Measurements from ENCODE around the gene PTPRH. TPM values are rescaled to one million over a fixed set of nuclear protein-coding genes. Genes with fewer than 3 reads are reported as not detected.

The PTPRH gene
- total RNA-seq, 1 experiment from 2014 or later: 34.6 TPM

DNA sequence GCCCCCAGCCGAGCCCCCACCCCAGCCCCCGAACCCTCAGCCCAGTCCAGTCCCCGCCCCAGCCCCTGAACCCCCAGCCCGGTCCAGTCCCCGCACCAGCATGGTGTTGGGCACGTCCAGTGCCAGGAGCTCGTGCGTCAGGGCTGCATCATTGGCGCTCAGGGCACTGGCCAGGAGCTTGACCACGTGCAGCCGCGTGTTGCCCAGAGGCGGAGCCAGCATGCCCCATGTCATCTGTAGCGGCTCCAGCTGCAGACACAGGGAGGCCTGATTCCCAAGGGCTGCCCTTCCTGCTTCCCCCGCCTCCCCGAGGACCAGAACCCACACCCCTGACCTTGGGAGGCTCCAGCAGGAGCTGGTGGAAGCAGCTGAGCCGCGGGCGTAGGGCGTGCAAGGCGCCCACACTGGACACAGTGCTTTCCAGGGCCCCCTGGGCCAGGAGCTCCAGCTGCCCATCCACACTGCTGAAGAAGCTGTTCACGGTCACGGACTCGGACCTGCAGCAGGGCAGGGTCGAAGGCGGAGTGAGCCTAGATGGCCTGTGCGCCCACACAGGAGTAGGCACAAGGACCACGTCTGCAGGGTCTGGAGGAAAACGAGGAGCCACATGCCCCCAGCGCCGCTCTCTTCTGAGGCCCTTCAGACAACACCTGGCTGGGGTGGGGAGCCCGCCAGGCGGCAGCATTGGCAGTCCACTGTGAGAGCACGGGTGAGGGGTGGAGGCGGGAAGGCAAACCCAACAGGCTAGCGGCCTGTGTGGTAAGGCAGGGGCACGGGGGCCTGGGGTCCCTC lies 32.0 kb upstream of the PTPRH start:
- BruUV-seq (replicated peaks): no TSS peak
- Mint-ChIP-seq H3K9me3 (ENCODE audit: low read depth, unreplicated experiment) (no peaks in the 10 kb centered on the region), H3K4me3 (ENCODE audit: low read depth, unreplicated experiment) (no peak overlapping the region), H3K27me3 (ENCODE audit: unreplicated experiment) (no peaks in the 10 kb centered on the region), H3K27ac (ENCODE audit: unreplicated experiment) (no peak overlapping the region), H3K36me3 (ENCODE audit: insufficient read depth, unreplicated experiment) (peaks cover 59% of the 10 kb centered on the region), H3K4me1 (ENCODE audit: low read depth, unreplicated experiment) (no peaks in the 10 kb centered on the region)
- TF ChIP-seq, protein P1, sequence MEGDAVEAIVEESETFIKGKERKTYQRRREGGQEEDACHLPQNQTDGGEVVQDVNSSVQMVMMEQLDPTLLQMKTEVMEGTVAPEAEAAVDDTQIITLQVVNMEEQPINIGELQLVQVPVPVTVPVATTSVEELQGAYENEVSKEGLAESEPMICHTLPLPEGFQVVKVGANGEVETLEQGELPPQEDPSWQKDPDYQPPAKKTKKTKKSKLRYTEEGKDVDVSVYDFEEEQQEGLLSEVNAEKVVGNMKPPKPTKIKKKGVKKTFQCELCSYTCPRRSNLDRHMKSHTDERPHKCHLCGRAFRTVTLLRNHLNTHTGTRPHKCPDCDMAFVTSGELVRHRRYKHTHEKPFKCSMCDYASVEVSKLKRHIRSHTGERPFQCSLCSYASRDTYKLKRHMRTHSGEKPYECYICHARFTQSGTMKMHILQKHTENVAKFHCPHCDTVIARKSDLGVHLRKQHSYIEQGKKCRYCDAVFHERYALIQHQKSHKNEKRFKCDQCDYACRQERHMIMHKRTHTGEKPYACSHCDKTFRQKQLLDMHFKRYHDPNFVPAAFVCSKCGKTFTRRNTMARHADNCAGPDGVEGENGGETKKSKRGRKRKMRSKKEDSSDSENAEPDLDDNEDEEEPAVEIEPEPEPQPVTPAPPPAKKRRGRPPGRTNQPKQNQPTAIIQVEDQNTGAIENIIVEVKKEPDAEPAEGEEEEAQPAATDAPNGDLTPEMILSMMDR (IDR thresholded peaks at IDR 0.05; ENCODE audit: unreplicated experiment): no peak
- intact Hi-C loops (cut with micrococcal nuclease; ENCODE audit: unreplicated experiment): no loop called here
- CTCF ChIA-PET: interaction anchor here (0.5 kb wide), 1 partner anchor 41 kb away, joined by 3 read pairs; no protein-coding TSS in a partner anchor
- no peak for DNase-seq

- BruUV-seq (replicated peaks): no TSS peak
Measured at GRCh38 chr19:55240713-55241020, 31.4 kb upstream of the PTPRH start.

GRCh38 chr19:55239004-55239403 lies 29.7 kb upstream of the PTPRH start:
- BruUV-seq (replicated peaks): no TSS peak
- Mint-ChIP-seq H3K27ac (ENCODE audit: unreplicated experiment) (no peak overlapping the region), H3K4me1 (ENCODE audit: low read depth, unreplicated experiment) (no peaks in the 10 kb centered on the region), H3K9me3 (ENCODE audit: low read depth, unreplicated experiment) (no peaks in the 10 kb centered on the region), H3K27me3 (ENCODE audit: unreplicated experiment) (no peaks in the 10 kb centered on the region), H3K4me3 (ENCODE audit: low read depth, unreplicated experiment) (no peak overlapping the region), H3K36me3 (ENCODE audit: insufficient read depth, unreplicated experiment) (peaks cover 69% of the 10 kb centered on the region)
- DNase-seq: no peak
- intact Hi-C loops (cut with micrococcal nuclease; ENCODE audit: unreplicated experiment): no loop called here
- TF ChIP-seq, protein P1 (IDR thresholded peaks at IDR 0.05; ENCODE audit: unreplicated experiment): no peak
- CTCF ChIA-PET: no interaction called here

More at GRCh38 chr19:55240713-55241020, 31.4 kb upstream of the PTPRH start:
- no peak overlapping the region for H3K4me3 Mint-ChIP-seq (ENCODE audit: low read depth, unreplicated experiment)
- H3K27me3 Mint-ChIP-seq (ENCODE audit: unreplicated experiment): no peaks in the 10 kb centered on the region
- H3K9me3 Mint-ChIP-seq (ENCODE audit: low read depth, unreplicated experiment): no peaks in the 10 kb centered on the region
- intact Hi-C loops (cut with micrococcal nuclease; ENCODE audit: unreplicated experiment): no loop called here
- no peak overlapping the region for H3K27ac Mint-ChIP-seq (ENCODE audit: unreplicated experiment)
- DNase-seq: no peak
- TF ChIP-seq, protein P1 (IDR thresholded peaks at IDR 0.05; ENCODE audit: unreplicated experiment): no peak
- CTCF ChIA-PET: no interaction called here
- no peaks in the 10 kb centered on the region for H3K4me1 Mint-ChIP-seq (ENCODE audit: low read depth, unreplicated experiment)
- H3K36me3 Mint-ChIP-seq (ENCODE audit: insufficient read depth, unreplicated experiment): peaks cover 65% of the 10 kb centered on the region

- Mint-ChIP-seq H3K4me3 (ENCODE audit: low read depth, unreplicated experiment) (no peak overlapping the region), H3K4me1 (ENCODE audit: low read depth, unreplicated experiment) (no peaks in the 10 kb centered on the region), H3K27ac (ENCODE audit: unreplicated experiment) (no peak overlapping the region), H3K9me3 (ENCODE audit: low read depth, unreplicated experiment) (no peaks in the 10 kb centered on the region), H3K27me3 (ENCODE audit: unreplicated experiment) (no peaks in the 10 kb centered on the region), H3K36me3 (ENCODE audit: insufficient read depth, unreplicated experiment) (peaks cover 64% of the 10 kb centered on the region)
- BruUV-seq (replicated peaks): no TSS peak
- intact Hi-C loops (cut with micrococcal nuclease; ENCODE audit: unreplicated experiment): no loop called here
- DNase-seq: no peak
- TF ChIP-seq, protein P1 (IDR thresholded peaks at IDR 0.05; ENCODE audit: unreplicated experiment): no peak
- CTCF ChIA-PET: no interaction called here
Measured at GRCh38 chr19:55238030-55238429, 28.7 kb upstream of the PTPRH start.

Measured in Calu3 (cell line).